IPS-NIHi11 (cell line): ENCODE results near the gene PIK3R1.

ENCODE experiments used
- DNase-seq: peaks from one replicate; pipeline ENCODE4 v3.0.0; 2012; ENCODE audit warnings: mixed read lengths, low spot score

The PIK3R1 gene

GRCh38 chr5:68215208-68215897, at the start of gene PIK3R1:
Gene PIK3R1, plus strand, starts transcription at chr5:68215756. Its CDS starts 10,920 bp downstream, at chr5:68226676.
- DNase-seq, result peak; percentile 98

DNA sequence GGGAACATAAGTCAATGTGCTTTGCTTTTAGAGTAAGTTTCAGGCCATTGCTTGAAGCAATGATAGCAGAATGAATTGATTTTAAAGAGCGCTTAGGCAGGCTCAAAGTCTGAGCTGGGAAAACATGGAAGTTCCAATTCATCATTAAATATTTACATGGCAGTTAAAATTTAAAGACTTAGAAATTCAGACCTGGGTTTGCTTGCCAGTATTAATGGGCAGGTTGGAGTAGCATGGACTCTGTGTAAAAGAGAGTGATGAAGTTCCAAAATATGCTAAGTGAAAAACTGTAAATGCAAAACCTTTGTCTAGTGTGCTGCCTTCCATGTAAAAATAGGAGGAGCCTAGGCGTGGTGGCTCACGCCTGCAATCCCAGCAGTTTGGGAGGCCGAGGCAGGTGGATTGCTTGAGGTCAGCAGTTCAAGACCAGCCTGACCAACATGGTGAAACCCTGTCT, 48.3 kb upstream of the PIK3R1 start:
- DNase-seq, result no peak

- DNase-seq, result peak; percentile 26
Observed at GRCh38 chr5:68169903-68170302, 45.7 kb upstream of the PIK3R1 start.

GRCh38 chr5:68170826-68171558, 44.6 kb upstream of the PIK3R1 start:
- no peak for DNase-seq

- no peak for DNase-seq
Observed at GRCh38 chr5:68172314-68172713, 43.2 kb upstream of the PIK3R1 start.

DNA sequence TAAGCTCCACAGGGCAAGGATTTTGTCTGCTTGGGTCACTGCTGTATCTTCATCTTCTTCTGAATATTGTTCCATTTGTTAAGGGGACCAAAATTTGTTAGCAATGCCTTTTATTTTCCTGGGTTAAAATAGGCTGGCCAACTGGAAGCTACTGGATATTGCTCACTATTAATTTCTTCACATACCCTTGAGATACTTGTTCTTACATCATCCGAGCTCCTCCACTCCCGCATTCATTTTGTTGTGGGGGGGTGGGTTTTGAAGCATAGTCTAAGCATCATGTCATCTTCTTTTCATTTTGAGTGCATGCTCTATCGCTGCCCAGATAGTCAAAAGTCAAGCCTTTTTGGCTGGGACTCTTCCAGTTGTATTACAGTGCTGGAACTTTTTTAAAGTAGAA, 42.5 kb upstream of the PIK3R1 start:
- DNase-seq, result no peak

DNA sequence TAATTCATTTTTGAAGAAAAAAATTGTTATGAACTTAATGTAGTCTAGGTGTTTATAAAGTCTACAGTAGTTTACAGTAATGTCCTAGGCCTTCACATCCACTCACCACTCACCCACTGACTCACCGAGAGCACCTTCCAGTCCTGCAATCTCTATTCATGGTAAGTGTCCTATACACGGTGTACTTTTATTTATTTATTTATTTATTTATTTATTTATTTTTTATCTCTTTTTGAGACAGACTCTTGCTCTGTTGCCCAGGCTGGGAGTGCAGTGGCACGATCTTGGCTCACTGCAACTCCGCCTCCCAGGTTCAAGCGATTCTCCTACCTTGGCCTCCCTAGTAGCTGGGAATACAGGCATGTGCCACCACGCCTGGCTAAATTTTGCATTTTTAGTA, 39.3 kb upstream of the PIK3R1 start:
- no peak for DNase-seq

DNA sequence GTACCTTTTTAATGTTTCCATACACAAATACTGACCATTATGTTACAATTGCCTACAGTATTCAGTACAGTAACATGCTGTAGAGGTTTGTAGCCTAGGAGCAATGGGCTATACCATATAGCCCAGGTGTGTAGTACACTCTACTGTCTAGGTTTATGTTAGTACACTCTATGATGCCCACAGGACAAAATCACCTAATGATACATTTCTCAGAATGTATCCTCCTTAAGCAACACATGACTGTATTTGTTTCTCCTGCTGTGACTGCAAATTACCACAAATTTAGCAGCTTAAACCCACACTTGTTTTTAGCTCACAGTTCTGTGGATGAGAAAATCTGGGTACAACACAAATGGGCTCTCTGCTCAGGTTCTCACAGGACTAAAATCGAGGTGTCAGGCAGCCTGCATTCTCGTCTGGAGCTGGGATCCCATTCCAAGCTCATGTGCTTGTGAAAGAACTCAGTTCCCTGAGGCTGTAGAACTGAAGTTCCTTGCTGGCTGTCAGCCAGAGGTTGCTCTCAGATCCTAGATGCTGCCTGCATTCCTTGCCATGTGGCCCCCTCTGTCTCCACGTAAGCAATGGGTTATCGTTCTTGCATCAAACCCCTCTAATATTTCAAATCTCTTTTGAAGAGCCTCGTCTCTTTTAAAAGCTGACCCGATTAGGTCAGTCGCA, 38.6 kb upstream of the PIK3R1 start:
- DNase-seq, result no peak

DNA sequence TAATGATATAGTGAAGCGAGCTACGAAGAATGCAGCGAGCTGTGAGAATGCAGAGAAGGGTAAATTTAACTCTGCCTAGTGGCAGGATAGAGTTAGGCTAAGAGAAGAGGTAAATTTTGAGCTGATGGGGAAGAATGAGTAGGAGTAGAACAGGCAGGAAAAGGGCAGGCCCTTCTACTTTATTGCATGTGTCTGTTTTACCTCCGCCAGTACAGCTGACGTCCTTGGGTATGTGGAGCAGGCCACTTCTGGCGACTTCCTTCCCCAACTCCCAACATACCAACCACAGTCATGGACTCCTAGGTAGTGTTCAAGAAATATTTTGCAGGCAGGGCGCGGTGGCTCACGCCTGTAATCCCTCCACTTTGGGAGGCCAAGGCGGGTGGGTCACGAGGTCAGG, 37.9 kb upstream of the PIK3R1 start:
- DNase-seq, result no peak

GRCh38 chr5:68178579-68178978, 37.0 kb upstream of the PIK3R1 start:
- DNase-seq, result no peak

DNA sequence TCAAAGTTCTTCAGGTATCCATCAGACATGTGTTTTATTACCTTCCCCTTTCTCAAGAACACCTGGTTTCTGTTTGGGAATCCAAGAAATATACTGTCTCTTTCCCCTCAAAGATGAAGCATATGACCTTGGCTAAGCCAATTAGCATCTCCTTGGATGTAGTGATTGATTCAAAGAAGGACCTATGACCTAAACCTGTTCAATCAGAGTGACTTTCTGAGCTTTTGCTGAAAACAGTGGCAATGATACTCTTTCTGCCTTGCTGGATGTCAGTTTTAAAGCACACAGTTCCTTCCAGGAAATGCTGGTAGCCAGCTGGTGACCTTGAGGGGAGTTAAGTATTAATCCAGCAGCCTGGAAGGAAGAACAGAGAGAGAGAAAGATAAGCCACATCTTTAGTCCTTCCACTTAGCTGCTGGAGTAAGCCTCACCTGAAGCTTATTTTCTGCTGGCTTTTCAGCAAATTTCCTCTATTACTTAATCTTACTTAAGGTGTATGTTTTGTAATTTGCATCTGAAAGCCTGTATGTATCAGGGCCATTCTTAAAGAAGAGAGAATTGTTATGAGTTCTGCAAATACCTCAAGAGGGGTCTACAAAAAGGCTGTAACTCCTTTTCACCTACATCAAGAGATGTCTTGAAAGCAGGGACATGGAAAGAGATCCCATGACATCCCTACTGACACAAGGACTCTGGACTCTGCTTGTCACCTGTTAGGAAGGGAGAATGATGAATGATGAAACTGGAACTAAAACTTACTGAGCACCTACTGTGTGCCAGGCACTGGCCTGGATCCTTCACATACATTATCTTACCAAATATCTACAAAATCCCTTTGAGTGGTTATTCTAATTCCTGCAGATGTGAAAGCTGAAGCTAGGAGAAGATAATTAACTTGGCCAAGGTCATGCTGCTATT, 35.2 kb upstream of the PIK3R1 start:
- no peak for DNase-seq

DNA sequence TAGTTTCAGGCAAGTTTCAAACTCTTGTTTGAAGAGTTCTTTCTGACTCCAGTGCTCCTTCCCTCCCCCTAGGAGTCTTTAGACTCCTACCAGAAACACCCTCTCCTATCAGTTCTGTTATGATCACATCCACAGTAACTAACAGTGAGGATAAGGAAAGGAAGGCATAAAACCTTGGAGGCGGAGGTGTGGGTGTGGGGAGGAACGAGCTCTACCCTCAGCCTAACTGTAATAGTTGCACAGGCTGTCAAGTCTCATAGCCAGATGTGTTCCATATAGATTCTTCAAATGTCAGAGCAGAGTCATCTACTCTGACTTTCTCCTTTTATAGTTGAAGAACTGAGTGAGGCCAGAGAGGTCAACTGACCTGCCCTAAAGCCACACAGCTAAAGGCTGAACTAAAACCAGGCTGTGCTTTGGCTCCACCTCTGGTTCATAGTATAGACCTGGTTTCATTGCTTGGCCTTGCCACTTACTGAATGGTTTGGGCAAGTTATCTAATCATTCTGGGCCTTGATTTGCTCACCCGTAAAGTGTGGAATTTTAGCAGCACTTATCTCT, 34.4 kb upstream of the PIK3R1 start:
- DNase-seq, result no peak

DNA sequence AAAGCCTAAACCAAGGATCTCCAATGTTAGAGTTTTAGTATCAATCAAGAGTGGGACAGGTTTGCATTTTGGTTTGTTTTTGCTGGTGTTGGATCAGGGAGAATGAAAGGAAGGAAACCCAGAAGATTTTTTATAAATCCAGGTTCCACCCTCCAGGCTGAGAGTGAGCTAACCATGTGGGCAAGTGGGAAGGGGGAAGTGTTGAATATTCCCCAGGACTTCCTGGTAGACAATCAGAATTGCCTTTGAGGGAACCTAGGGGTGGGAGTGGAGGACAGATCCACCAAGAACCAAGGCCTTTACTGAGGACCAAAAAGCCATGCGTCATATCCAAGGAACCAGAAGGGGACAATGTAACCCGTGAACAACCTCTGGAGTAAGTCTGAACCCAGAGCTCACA, 33.5 kb upstream of the PIK3R1 start:
- no peak for DNase-seq

- DNase-seq, result no peak
Observed at GRCh38 chr5:68182534-68182933, 33.0 kb upstream of the PIK3R1 start.

GRCh38 chr5:68187268-68188055, 28.1 kb upstream of the PIK3R1 start:
- peak; percentile 64 for DNase-seq

- DNase-seq, result no peak
Observed at GRCh38 chr5:68189171-68189570, 26.4 kb upstream of the PIK3R1 start.

- DNase-seq, result no peak
Observed at GRCh38 chr5:68189613-68190012, 25.9 kb upstream of the PIK3R1 start.

GRCh38 chr5:68190619-68191018, 24.9 kb upstream of the PIK3R1 start:
- DNase-seq, result no peak

GRCh38 chr5:68191083-68191791, 24.3 kb upstream of the PIK3R1 start:
- DNase-seq, result no peak

GRCh38 chr5:68192679-68193060, 22.9 kb upstream of the PIK3R1 start:
- DNase-seq, result no peak
